H1 (cell line): ENCODE measurements around the gene LAS1L. TPM values are rescaled to one million over a fixed set of nuclear protein-coding genes. Genes with fewer than 3 reads are reported as not detected.

Experiments used
- CTCF ChIA-PET: fragments of 300-600 bp; sonication (Branson Sonifier 250); formaldehyde crosslinking; loops from one replicate; lab custom pipeline; 2021; ENCODE audit not compliant: partially characterized antibody; lab: Charles Lee
- POLR2A ChIA-PET: fragments of 300-600 bp; sonication (Branson Sonifier 250); formaldehyde crosslinking; loops from one replicate; lab custom pipeline; 2021; ENCODE audit warnings: inconsistent platforms; ENCODE audit not compliant: partially characterized antibody; lab: Charles Lee
- DNase-seq, 2 experiments: peaks; one replicate each; pipeline versions ENCODE4 v3.0.0 to v3.0.0-alpha.2; 2010 to 2022; ENCODE audit warnings: low spot score in 2 of 2, low read depth in 1 of 2, mixed read lengths in 1 of 2
- FAIRE-seq: peaks from 2 replicates; lab custom pipeline; 2011; peaks lifted over from hg19 to GRCh38; lab: Jason Lieb, UNC
- H2AFZ ChIP-seq: 2 replicates; pipeline ENCODE4 v1.8.1; 2012; ENCODE audit warnings: low read length, inconsistent platforms
- H2AK5ac ChIP-seq: 2 replicates; pipeline ENCODE4 v1.6.1; 2013; ENCODE audit warnings: low read depth, low read length
- H2BK120ac ChIP-seq: replicated peaks from 2 replicates; pipeline ENCODE3; 2013; ENCODE audit warnings: low read depth, low read length, inconsistent platforms
- H2BK12ac ChIP-seq: 2 replicates; pipeline ENCODE4 v1.6.1; 2013; ENCODE audit warnings: low read depth, low read length
- H2BK15ac ChIP-seq: 2 replicates; pipeline ENCODE4 v1.6.1; 2013; ENCODE audit warnings: low read length
- H2BK20ac ChIP-seq: 2 replicates; pipeline ENCODE4 v1.6.1; 2013; ENCODE audit warnings: low read length
- H2BK5ac ChIP-seq: 2 replicates; pipeline ENCODE4 v1.6.1; 2013; ENCODE audit warnings: low read depth, low read length
- H3K14ac ChIP-seq: 2 replicates; pipeline ENCODE4 v1.6.1; 2013; ENCODE audit warnings: inconsistent platforms; ENCODE audit not compliant: insufficient read length
- H3K18ac ChIP-seq: 2 replicates; pipeline ENCODE4 v1.6.1; 2013; ENCODE audit warnings: low read length; ENCODE audit errors: extremely low read depth
- H3K23ac ChIP-seq: 2 replicates; pipeline ENCODE4 v1.6.1; 2013; ENCODE audit warnings: inconsistent platforms; ENCODE audit not compliant: insufficient read length
- H3K23me2 ChIP-seq: 2 replicates; pipeline ENCODE4 v1.6.1; 2013; ENCODE audit warnings: low read depth, low read length
- H3K27ac ChIP-seq: 2 replicates; pipeline ENCODE4 v1.6.1; 2011; ENCODE audit warnings: low read depth, low read length, inconsistent platforms
- H3K27me3 ChIP-seq, 4 experiments: replicated peaks in 1 of 4; 1 replicate in 1 of 4; 2 replicates in 3 of 4; pipeline versions ENCODE4 v1.6.1 to v1.8.1; 2011 to 2013; ENCODE audit warnings: low read length in 3 of 4, mild to moderate bottlenecking in 3 of 4, inconsistent platforms in 2 of 4, mixed read lengths in 2 of 4, moderate library complexity in 1 of 4; ENCODE audit not compliant: control insufficient read depth in 3 of 4, insufficient read depth in 3 of 4; ENCODE audit errors: extremely low read depth in 1 of 4
- H3K36me3 ChIP-seq, 4 experiments: 2 replicates each; pipeline versions ENCODE4 v1.6.1 to v1.8.1; 2011 to 2013; ENCODE audit warnings: mild to moderate bottlenecking in 4 of 4, low read length in 3 of 4, moderate library complexity in 2 of 4, control low read depth in 1 of 4, inconsistent platforms in 1 of 4; ENCODE audit not compliant: insufficient read depth in 4 of 4, control insufficient read depth in 2 of 4
- H3K4ac ChIP-seq: replicated peaks from 2 replicates; pipeline ENCODE3; 2013; ENCODE audit warnings: low read length, low read depth, mixed read lengths, inconsistent platforms; ENCODE audit not compliant: insufficient read length
- H3K4me1 ChIP-seq, 4 experiments: replicated peaks in 1 of 4; 1 replicate in 1 of 4; 2 replicates in 3 of 4; pipeline versions ENCODE4 v1.6.1 to v1.8.1; 2011 to 2013; ENCODE audit warnings: low read length in 3 of 4, inconsistent platforms in 2 of 4, mixed read lengths in 1 of 4; ENCODE audit not compliant: insufficient read depth in 4 of 4, control insufficient read depth in 3 of 4
- H3K4me2 ChIP-seq, 2 experiments: 2 replicates each; pipeline versions ENCODE4 v1.6.1 to v1.8.1; 2011 to 2013; ENCODE audit warnings: low read depth in 2 of 2, low read length in 2 of 2, control low read depth in 1 of 2, inconsistent platforms in 1 of 2, mild to moderate bottlenecking in 1 of 2; ENCODE audit not compliant: insufficient read depth in 1 of 2
- H3K4me3 ChIP-seq, 4 experiments: fragments of 200-600, 300-600 bp in 1 of 4; sonication (generic), shearing (Covaris generic), sonication (Bioruptor Twin) in 1 of 4; 2 replicates each; pipeline versions ENCODE4 v1.5.1 to v1.8.1; 2011 to 2016; ENCODE audit warnings: low read length in 4 of 4, low read depth in 3 of 4, control low read depth in 2 of 4, inconsistent platforms in 2 of 4, mild to moderate bottlenecking in 2 of 4, mixed read lengths in 1 of 4, moderate library complexity in 1 of 4; ENCODE audit not compliant: insufficient read depth in 2 of 4; ENCODE audit errors: extremely low read depth in 1 of 4
- H3K56ac ChIP-seq: replicated peaks from 2 replicates; pipeline ENCODE3; 2013; ENCODE audit warnings: low read depth, mild to moderate bottlenecking, mixed read lengths, low read length, inconsistent platforms; ENCODE audit not compliant: insufficient read length
- H3K79me1 ChIP-seq: 2 replicates; pipeline ENCODE4 v1.6.1; 2013; ENCODE audit warnings: low read depth, low read length, control low read depth
- H3K79me2 ChIP-seq, 2 experiments: 2 replicates each; pipeline versions ENCODE4 v1.6.1 to v1.8.1; 2012 to 2013; ENCODE audit warnings: low read length in 2 of 2, mild to moderate bottlenecking in 2 of 2, inconsistent platforms in 1 of 2; ENCODE audit not compliant: insufficient read depth in 2 of 2, control insufficient read depth in 1 of 2
- H3K9ac ChIP-seq, 4 experiments: replicated peaks in 1 of 4; 1 replicate in 1 of 4; 2 replicates in 3 of 4; pipeline versions ENCODE4 v1.6.1 to v1.8.1; 2011 to 2013; ENCODE audit warnings: low read depth in 3 of 4, low read length in 3 of 4, control low read depth in 2 of 4, mild to moderate bottlenecking in 2 of 4, moderate library complexity in 2 of 4, inconsistent platforms in 1 of 4; ENCODE audit errors: extremely low read depth in 1 of 4
- H3K9me3 ChIP-seq, 2 experiments: 2 replicates each; pipeline versions ENCODE4 v1.6.1 to v1.8.1; 2012 to 2013; ENCODE audit warnings: mild to moderate bottlenecking in 2 of 2, moderate library complexity in 2 of 2, control low read depth in 1 of 2, inconsistent platforms in 1 of 2, low read depth in 1 of 2, low read length in 1 of 2, mixed read lengths in 1 of 2; ENCODE audit not compliant: insufficient read depth in 2 of 2
- H4K20me1 ChIP-seq, 2 experiments: replicated peaks in 1 of 2; 2 replicates each; pipeline versions ENCODE3 to v1.8.1; 2011 to 2013; ENCODE audit warnings: inconsistent platforms in 2 of 2, low read length in 2 of 2, mild to moderate bottlenecking in 1 of 2; ENCODE audit not compliant: insufficient read depth in 2 of 2, control insufficient read depth in 1 of 2
- H4K5ac ChIP-seq: 2 replicates; pipeline ENCODE4 v1.6.1; 2013; ENCODE audit warnings: low read length, low read depth, mixed read lengths, inconsistent platforms; ENCODE audit not compliant: insufficient read length
- H4K8ac ChIP-seq: 2 replicates; pipeline ENCODE4 v1.8.0; 2013; ENCODE audit warnings: mild to moderate bottlenecking, moderate library complexity, low read length, inconsistent platforms; ENCODE audit not compliant: insufficient read depth; ENCODE audit errors: extremely low read depth
- H4K91ac ChIP-seq: replicated peaks from 2 replicates; pipeline ENCODE3; 2013; ENCODE audit warnings: low read length, mixed read lengths, inconsistent platforms; ENCODE audit not compliant: insufficient read length
- ATF3 ChIP-seq: IDR thresholded peaks from 2 replicates; pipeline ENCODE4 v1.6.1; 2011; ENCODE audit warnings: low read depth, mild to moderate bottlenecking, low read length; ENCODE audit not compliant: insufficient read depth
- CBX8 ChIP-seq: fragments of 300-800, 300-1000 bp; sonication (generic); IDR thresholded peaks from 2 replicates; pipeline ENCODE4 v1.7.1; 2016; ENCODE audit warnings: low read depth, low read length, borderline replicate concordance
- EZH2 ChIP-seq: fragments of 200-600 bp; sonication (generic); IDR thresholded peaks from 2 replicates; pipeline ENCODE4 v1.7.1; 2012; ENCODE audit warnings: low read depth, mild to moderate bottlenecking, moderate library complexity, low read length, inconsistent platforms; ENCODE audit not compliant: severe bottlenecking
- KDM4A ChIP-seq: IDR thresholded peaks from one replicate; pipeline ENCODE4 v1.7.1; 2012; ENCODE audit warnings: low read depth, mild to moderate bottlenecking, moderate library complexity, low read length, inconsistent platforms; ENCODE audit not compliant: severe bottlenecking
- MAFK ChIP-seq: IDR thresholded peaks from 2 replicates; pipeline ENCODE4 v1.6.1; 2012; ENCODE audit warnings: low read depth, mild to moderate bottlenecking, improper control_type of control experiment, low read length
- PHF8 ChIP-seq: fragments of 200-600 bp; sonication (generic); conservative IDR thresholded peaks from 2 replicates; pipeline ENCODE4 v1.7.1; 2012; ENCODE audit warnings: low read depth, mild to moderate bottlenecking, inconsistent platforms, low read length, moderate library complexity
- RFX5 ChIP-seq: IDR thresholded peaks from 2 replicates; pipeline ENCODE4 v1.6.1; 2011; ENCODE audit warnings: low read depth, low read length, improper control_type of control experiment, borderline replicate concordance
- SP4 ChIP-seq: IDR thresholded peaks from 2 replicates; pipeline ENCODE4 v1.6.1; 2012; ENCODE audit warnings: low read length, inconsistent platforms
- TAF1 ChIP-seq: IDR thresholded peaks from 2 replicates; pipeline ENCODE4 v1.6.1; 2011; ENCODE audit warnings: mild to moderate bottlenecking, low read depth, low read length
- WGBS, 2 experiments: shearing (Covaris generic) in 1 of 2; methylation state at CpG; one replicate each; pipeline versions ENCODE4 v1.1.6 to v1.1.7; 2013 to 2015; ENCODE audit warnings: low lambda C conversion rate in 2 of 2, mixed read lengths in 2 of 2, inconsistent platforms in 1 of 2, low coverage in 1 of 2, missing lambda C conversion rate in 1 of 2; ENCODE audit not compliant: insufficient replicate concordance in 2 of 2, insufficient coverage in 1 of 2, insufficient read length in 1 of 2; ENCODE audit errors: extremely low coverage in 1 of 2, missing lambda C conversion rate in 1 of 2; 5-methylcytosine and 5-hydroxymethylcytosine counted together
- polyA plus RNA-seq, 7 experiments: library from polyadenylated mRNA; depleted of rRNA in 3 of 7; stranded (reverse) in 5 of 7; unstranded in 2 of 7; fragments of >200 nt in 5 of 7; fragments of 200-250 nt in 2 of 7; gene quantifications; 1 replicate in 5 of 7; 2 replicates in 1 of 7; 4 replicates in 1 of 7; pipeline versions ENCODE4 v1.2.1 to v1.2.3, GENCODE V29; 2011 to 2013; ENCODE audit warnings: missing spikeins in 2 of 7, mixed read lengths in 2 of 7
- total RNA-seq: library from RNA; stranded (reverse); fragmentation: NEBNext Ultra II Directional; extraction: Animal tissue kit (Norgen Biotek cat#: 25700); gene quantifications from 2 replicates; pipeline ENCODE4 v1.2.1, GENCODE V29; 2021

LAS1L gene
- total and polyA plus RNA-seq, 2 of the 8 experiments (the other 6 are each of a cell fraction or from before 2014, with no cell fraction given): 39.5 to 65.0 TPM

- Histone ChIP-seq H3K79me2 (no peaks in the 10 kb centered on the region), H3K23me2 (no peaks in the 10 kb centered on the region), H2BK120ac (no peak overlapping the region), H4K20me1 (no peaks in the 10 kb centered on the region), H4K5ac (no peak overlapping the region), H3K9me3 (no peaks in the 10 kb centered on the region), H3K79me1 (no peaks in the 10 kb centered on the region), H3K36me3 (no peaks in the 10 kb centered on the region), H2BK15ac (no peak overlapping the region), H2BK20ac (no peak overlapping the region), H4K91ac (no peak overlapping the region), H3K23ac (no peak overlapping the region), H3K56ac (no peak overlapping the region), H3K4me3 (no peak overlapping the region), H3K27me3 (no peaks in the 10 kb centered on the region), H4K8ac (no peak overlapping the region), H2BK5ac (no peak overlapping the region), H2AFZ (no peak overlapping the region), H2BK12ac (no peak overlapping the region), H3K4me2 (no peak overlapping the region), H3K4ac (no peak overlapping the region), H2AK5ac (no peak overlapping the region), H3K27ac (no peak overlapping the region), H3K14ac (no peak overlapping the region), H3K9ac (no peak overlapping the region), H3K4me1 (no peaks in the 10 kb centered on the region), H3K18ac (no peak overlapping the region)
- DNase-seq (no peak), FAIRE-seq (no peak)
- no peak for TF ChIP-seq TAF1
- no peak for TF ChIP-seq RFX5
- TF ChIP-seq PHF8: no peak
- TF ChIP-seq CBX8: no peak
- TF ChIP-seq MAFK: no peak
- TF ChIP-seq EZH2: no peak
- no peak for TF ChIP-seq ATF3
- TF ChIP-seq SP4: no peak
- no peak for TF ChIP-seq KDM4A
- 94% methylated on average over 3 of the region's 4 CpGs; no CpG with 5 or more reads in 1 of the 2 experiments for WGBS, 2 experiments
- CTCF ChIA-PET: no interaction called here
- POLR2A ChIA-PET: no interaction called here
Observed at GRCh38 chrX:65572971-65573370, 38.4 kb upstream of the LAS1L start.
